Smooth muscle cell (in vitro differentiated cells): ENCODE data around the gene PAPOLB. TPM values are rescaled to one million over a fixed set of nuclear protein-coding genes. Genes with fewer than 3 reads are reported as not detected.
A peak's percentile ranks its signal among the peaks of the same experiment; 100 is the strongest.

ENCODE experiments used
- DNase-seq: peaks from one replicate; lab custom pipeline; 2025; ENCODE audit not compliant: unreplicated experiment; lab: John Stamatoyannopoulos, UW
- H2AFZ ChIP-seq: fragments of 200-600 bp; sonication (generic); 2 replicates; pipeline ENCODE4 v1.6.0; 2016; ENCODE audit warnings: antibody characterized with exemption, low read depth, mild to moderate bottlenecking
- H3F3A ChIP-seq: fragments of 200-600 bp; sonication (generic); 2 replicates; pipeline ENCODE4 v1.6.0; 2017; ENCODE audit warnings: antibody characterized with exemption, low read depth
- H3K27ac ChIP-seq: fragments of 200-600 bp; sonication (generic); 2 replicates; pipeline ENCODE4 v1.5.1; 2016; ENCODE audit warnings: low read depth, mild to moderate bottlenecking
- H3K27me3 ChIP-seq: fragments of 200-600 bp; sonication (generic); 2 replicates; pipeline ENCODE4 v1.6.1; 2016; ENCODE audit warnings: low read depth, mild to moderate bottlenecking
- H3K36me3 ChIP-seq: fragments of 200-600 bp; sonication (generic); 2 replicates; pipeline ENCODE4 v1.5.1; 2016; ENCODE audit warnings: low read depth
- H3K4me1 ChIP-seq: fragments of 200-600 bp; sonication (generic); 2 replicates; pipeline ENCODE4 v1.5.1; 2016; ENCODE audit warnings: low read depth
- H3K4me2 ChIP-seq: fragments of 200-600 bp; sonication (generic); 2 replicates; pipeline ENCODE4 v1.6.0; 2016; ENCODE audit warnings: mild to moderate bottlenecking
- H3K4me3 ChIP-seq: fragments of 200-600 bp; sonication (generic); 2 replicates; pipeline ENCODE4 v1.5.1; 2016; ENCODE audit warnings: mild to moderate bottlenecking
- H3K79me2 ChIP-seq: fragments of 200-600 bp; sonication (generic); 2 replicates; pipeline ENCODE4 v1.6.0; 2016; ENCODE audit warnings: low read depth, mild to moderate bottlenecking
- H3K9ac ChIP-seq: fragments of 200-600 bp; sonication (generic); 2 replicates; pipeline ENCODE4 v1.6.0; 2016; ENCODE audit warnings: low read depth
- H3K9me3 ChIP-seq: fragments of 200-600 bp; sonication (generic); replicated peaks from 2 replicates; pipeline ENCODE4 v1.5.1; 2016; ENCODE audit warnings: low read depth
- H4K20me1 ChIP-seq: fragments of 200-600 bp; sonication (generic); 2 replicates; pipeline ENCODE4 v1.6.0; 2016; ENCODE audit warnings: low read depth
- WGBS: methylation state at CpG from one replicate; pipeline ENCODE4 v1.1.7; 2016; ENCODE audit warnings: low lambda C conversion rate; 5-methylcytosine and 5-hydroxymethylcytosine counted together
- polyA plus RNA-seq: library from polyadenylated mRNA; unstranded; fragments of >200 nt; fragmentation: Nextera tagmentation; extraction: Ambion mirVana; gene quantifications from 2 replicates; pipeline ENCODE4 v1.2.1, GENCODE V29; 2016
- total RNA-seq: library from RNA; depleted of rRNA; stranded (reverse); fragments of >200 nt; gene quantifications from 2 replicates; pipeline ENCODE4 v1.2.3, GENCODE V29; 2014
- TF ChIP-seq, protein P1 (sequence below): fragments of 200-600 bp; sonication (generic); IDR thresholded peaks from 2 replicates; pipeline ENCODE4 v1.5.1; 2017; ENCODE audit warnings: borderline replicate concordance, mild to moderate bottlenecking, antibody characterized with exemption; ENCODE audit not compliant: insufficient read depth, poor library complexity, severe bottlenecking

PAPOLB gene
- total and polyA plus RNA-seq, 2 experiments from 2014 or later, result 0.18 TPM; not detected in 1

GRCh38 chr7:4878336-4879335, 16.8 kb upstream of the PAPOLB start:
- no peaks in the 10 kb centered on the region for H3K9me3 ChIP-seq
- no peaks in the 10 kb centered on the region for H3K36me3 ChIP-seq
- WGBS, result 85% methylated on average over 45 of the region's 45 CpGs
- no peaks in the 10 kb centered on the region for H4K20me1 ChIP-seq
- peak overlapping the region; percentile 50 for H3K9ac ChIP-seq
- peaks cover 12% of the 10 kb centered on the region for H3K4me1 ChIP-seq
- DNase-seq, result no peak
- peaks cover 11% of the 10 kb centered on the region for H3F3A ChIP-seq
- peaks cover 6% of the 10 kb centered on the region for H3K79me2 ChIP-seq
- no peak overlapping the region for H3K4me2 ChIP-seq
- no peak overlapping the region for H3K4me3 ChIP-seq
- no peaks in the 10 kb centered on the region for H3K27me3 ChIP-seq
- no peak overlapping the region for H2AFZ ChIP-seq
- peak overlapping the region; percentile 75 for H3K27ac ChIP-seq
- TF ChIP-seq, protein P1, sequence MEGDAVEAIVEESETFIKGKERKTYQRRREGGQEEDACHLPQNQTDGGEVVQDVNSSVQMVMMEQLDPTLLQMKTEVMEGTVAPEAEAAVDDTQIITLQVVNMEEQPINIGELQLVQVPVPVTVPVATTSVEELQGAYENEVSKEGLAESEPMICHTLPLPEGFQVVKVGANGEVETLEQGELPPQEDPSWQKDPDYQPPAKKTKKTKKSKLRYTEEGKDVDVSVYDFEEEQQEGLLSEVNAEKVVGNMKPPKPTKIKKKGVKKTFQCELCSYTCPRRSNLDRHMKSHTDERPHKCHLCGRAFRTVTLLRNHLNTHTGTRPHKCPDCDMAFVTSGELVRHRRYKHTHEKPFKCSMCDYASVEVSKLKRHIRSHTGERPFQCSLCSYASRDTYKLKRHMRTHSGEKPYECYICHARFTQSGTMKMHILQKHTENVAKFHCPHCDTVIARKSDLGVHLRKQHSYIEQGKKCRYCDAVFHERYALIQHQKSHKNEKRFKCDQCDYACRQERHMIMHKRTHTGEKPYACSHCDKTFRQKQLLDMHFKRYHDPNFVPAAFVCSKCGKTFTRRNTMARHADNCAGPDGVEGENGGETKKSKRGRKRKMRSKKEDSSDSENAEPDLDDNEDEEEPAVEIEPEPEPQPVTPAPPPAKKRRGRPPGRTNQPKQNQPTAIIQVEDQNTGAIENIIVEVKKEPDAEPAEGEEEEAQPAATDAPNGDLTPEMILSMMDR, result no peak

GRCh38 chr7:4876586-4876985, 14.8 kb upstream of the PAPOLB start:
- Histone ChIP-seq H3F3A (peaks cover 17% of the 10 kb centered on the region), H3K4me2 (no peak overlapping the region), H3K9me3 (no peaks in the 10 kb centered on the region), H2AFZ (no peak overlapping the region), H3K4me1 (peaks cover 9% of the 10 kb centered on the region), H3K79me2 (peaks cover 6% of the 10 kb centered on the region), H3K36me3 (no peaks in the 10 kb centered on the region), H3K4me3 (no peak overlapping the region), H3K27ac (no peak overlapping the region), H3K27me3 (no peaks in the 10 kb centered on the region), H3K9ac (no peak overlapping the region), H4K20me1 (no peaks in the 10 kb centered on the region)
- TF ChIP-seq, protein P1, result no peak
- DNase-seq, result no peak
- WGBS, result 97% methylated on average over 18 of the region's 18 CpGs

DNA sequence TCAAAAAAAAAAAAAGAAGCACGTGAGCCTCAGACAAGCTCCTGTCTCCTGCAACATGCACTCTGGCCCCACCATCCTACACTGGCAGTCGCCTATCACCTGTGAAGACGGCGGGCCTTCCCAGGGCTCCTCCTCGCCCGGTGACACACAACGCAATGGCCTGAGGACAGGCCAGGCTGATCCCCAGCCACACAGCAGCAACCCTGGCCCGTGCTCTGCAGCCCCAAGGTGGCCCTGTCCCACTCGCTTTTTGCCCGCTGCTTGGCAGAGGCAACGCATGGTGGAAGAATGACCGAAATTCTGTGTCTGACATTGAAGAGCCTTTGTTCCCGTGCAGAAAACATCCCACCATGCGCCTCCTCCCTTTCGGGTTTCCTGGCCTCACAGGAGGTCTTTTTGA, 13.6 kb upstream of the PAPOLB start:
- H3K36me3 ChIP-seq, result no peaks in the 10 kb centered on the region
- H4K20me1 ChIP-seq, result no peaks in the 10 kb centered on the region
- H2AFZ ChIP-seq, result no peak overlapping the region

More for the DNA sequence above, 13.6 kb upstream of the PAPOLB start:
- H3K27me3 ChIP-seq, result no peaks in the 10 kb centered on the region
- peaks cover 6% of the 10 kb centered on the region for H3K79me2 ChIP-seq
- H3K9me3 ChIP-seq, result no peaks in the 10 kb centered on the region
- H3K4me3 ChIP-seq, result no peak overlapping the region
- H3K4me1 ChIP-seq, result peaks cover 19% of the 10 kb centered on the region
- peaks cover 15% of the 10 kb centered on the region for H3F3A ChIP-seq
- WGBS, result 96% methylated on average over 15 of the region's 15 CpGs
- H3K4me2 ChIP-seq, result no peak overlapping the region
- no peak for DNase-seq
- TF ChIP-seq, protein P1, result no peak
- H3K9ac ChIP-seq, result no peak overlapping the region
- H3K27ac ChIP-seq, result no peak overlapping the region
